ENCODE measurements around the gene ACOT7.
A peak's percentile ranks its signal among the peaks of the same experiment; 100 is the strongest.
"Not testable (repeated sequence)": the region's sequence is repeated elsewhere in the genome, so short reads cannot be mapped to it uniquely, and the experiment has no call there.

Gene ACOT7

DNA sequence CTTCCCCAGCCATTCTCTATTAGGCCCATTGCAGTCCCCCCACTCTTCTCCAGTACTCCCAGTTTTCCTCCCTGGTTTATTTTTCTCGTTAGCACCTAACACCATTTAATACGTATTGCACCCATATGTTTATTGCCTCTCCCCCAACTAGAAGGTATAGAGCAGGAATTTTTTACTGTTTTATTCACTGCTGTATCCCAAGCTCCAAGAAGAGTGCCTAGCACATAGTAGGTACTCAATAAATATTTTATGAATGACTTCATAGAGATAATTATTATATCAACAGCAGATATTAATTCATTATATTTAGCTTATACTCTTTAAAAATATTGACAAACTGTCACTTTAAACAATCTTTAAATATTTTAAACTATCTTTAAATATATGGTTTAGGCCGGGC lies 5.7 kb upstream of the ACOT7 start:
- no peak for DNase-seq (ENCODE audit: low spot score)

GRCh38 chr1:6397844-6398441 lies 4.4 kb upstream of the ACOT7 start:
- no peak for DNase-seq (ENCODE audit: low spot score)

DNA sequence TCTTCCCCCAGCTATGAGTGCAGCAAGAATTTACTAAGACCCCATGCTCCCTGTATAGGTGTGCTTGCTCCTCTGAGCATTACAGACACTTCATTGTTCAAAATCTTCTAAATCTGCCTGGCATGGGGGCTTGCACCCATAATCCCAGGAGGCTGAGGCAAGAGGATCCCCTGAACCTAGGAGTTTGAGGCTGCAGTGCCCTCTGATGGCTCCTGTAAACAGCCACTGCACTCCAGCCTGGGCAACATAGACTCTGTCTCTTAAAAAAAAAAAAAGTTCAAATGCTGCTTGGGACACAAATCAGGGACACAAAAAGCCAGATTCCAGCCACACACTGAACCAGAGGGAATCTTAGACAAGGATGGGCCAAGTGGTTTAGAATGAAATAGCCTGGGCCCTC lies 3.4 kb upstream of the ACOT7 start:
- DNase-seq (ENCODE audit: low spot score) = no peak

- DNase-seq (ENCODE audit: low spot score) = not testable (repeated sequence)
Observed at GRCh38 chr1:6395781-6396244, 2.2 kb upstream of the ACOT7 start.

GRCh38 chr1:6395130-6395529 lies 1.6 kb upstream of the ACOT7 start:
- DNase-seq (ENCODE audit: low spot score) = not testable (repeated sequence)

GRCh38 chr1:6392809-6393399 lies 663 bp downstream of the ACOT7 start:
- peak; percentile 59 for DNase-seq (ENCODE audit: low spot score)

GRCh38 chr1:6391951-6392808 lies 1.4 kb downstream of the ACOT7 start:
- no peak for DNase-seq (ENCODE audit: low spot score)

DNA sequence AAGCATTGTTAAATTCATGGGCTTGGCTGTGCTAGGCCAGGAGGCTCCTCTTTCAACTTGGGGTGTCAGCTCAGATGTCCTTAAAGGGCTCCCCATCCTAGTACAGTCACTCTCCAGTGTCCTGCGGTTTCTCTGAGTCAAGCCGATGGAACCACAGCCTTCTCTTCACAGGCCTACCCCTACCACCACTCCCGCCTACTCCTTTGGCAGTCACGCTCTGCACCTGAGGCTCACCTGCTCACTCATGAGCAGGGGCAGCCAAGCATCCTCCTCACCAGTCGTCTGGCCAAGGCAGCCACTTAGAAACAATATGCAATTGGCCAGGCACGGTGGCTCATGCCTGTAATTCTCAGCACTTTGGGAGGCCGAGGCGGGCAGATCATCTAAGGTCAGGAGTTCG lies 3.6 kb downstream of the ACOT7 start:
- no peak for DNase-seq (ENCODE audit: low spot score)

DNA sequence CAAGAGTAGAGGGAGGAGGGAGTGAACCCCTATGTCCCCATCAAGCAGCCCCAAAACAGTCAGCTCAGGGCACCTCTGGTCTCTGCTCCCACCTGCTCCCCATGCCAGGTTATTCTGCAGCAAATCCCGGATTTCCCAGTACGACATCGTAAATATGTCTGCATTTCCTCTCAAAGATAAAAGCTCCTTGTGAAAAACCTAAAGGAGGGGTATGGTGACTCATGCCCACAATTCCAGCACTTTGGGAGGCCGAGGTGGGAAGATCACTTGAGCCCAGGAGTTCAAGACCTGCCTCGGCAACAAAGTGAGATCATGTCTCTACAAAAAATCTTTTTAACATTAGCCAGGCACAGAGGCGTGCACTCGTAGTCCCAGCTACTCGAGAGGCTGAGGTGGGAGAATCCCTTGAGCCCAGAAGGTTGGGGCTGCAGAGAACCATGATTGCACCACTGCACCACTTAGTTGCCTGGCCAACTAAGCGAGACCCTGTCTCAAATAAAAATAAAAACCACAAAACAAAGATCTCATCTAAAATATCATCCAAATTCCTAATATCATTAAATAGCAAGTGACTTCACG lies 7.1 kb downstream of the ACOT7 start:
- no peak for DNase-seq (ENCODE audit: low spot score)

GRCh38 chr1:6385488-6386191 lies 7.9 kb downstream of the ACOT7 start:
- DNase-seq (ENCODE audit: low spot score) = peak; percentile 77

DNA sequence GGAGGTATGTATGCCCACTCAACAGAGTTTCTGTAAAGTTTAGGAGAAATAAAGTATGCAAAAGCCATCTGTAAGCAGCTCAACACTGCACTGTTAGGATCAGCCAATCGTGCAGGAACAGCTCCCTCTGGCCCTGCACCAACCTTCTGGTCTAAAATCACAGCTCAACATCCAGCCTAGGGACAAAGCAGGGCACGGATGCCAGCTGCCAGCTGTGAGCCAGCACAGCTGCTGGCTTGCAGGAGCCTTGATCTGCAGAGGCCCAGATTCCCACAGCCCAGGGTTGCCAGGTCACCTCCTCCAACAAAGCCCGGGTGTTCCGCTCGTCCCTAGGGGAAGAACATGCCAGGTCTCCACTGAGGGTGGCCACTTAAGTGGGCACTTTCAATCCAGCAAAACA lies 8.6 kb downstream of the ACOT7 start:
- DNase-seq (ENCODE audit: low spot score) = peak; percentile 47

- no peak for DNase-seq (ENCODE audit: low spot score)
Observed at GRCh38 chr1:6384135-6384534, 9.4 kb downstream of the ACOT7 start.

DNA sequence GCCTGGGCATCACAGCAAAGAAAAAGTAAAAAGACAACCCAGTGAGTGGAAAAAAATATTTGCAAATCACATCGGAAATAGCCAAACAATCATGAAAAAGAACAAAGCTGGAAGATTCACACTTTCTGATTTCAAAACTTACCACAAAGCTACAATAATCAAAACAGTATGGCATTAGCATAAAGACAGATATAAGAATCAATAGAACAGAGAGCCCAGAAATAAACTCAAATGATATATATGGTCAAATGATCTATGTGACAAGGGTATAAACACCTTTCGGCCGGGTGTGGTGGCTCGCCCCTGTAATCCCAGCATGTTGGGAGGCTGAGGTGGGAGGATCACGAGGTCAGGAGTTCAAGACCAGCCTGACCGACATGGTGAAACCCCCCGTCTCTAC lies 13.5 kb downstream of the ACOT7 start:
- DNase-seq (ENCODE audit: low spot score) = no peak

- no peak for DNase-seq (ENCODE audit: low spot score)
Observed at GRCh38 chr1:6378096-6378746, 15.3 kb downstream of the ACOT7 start.

DNA sequence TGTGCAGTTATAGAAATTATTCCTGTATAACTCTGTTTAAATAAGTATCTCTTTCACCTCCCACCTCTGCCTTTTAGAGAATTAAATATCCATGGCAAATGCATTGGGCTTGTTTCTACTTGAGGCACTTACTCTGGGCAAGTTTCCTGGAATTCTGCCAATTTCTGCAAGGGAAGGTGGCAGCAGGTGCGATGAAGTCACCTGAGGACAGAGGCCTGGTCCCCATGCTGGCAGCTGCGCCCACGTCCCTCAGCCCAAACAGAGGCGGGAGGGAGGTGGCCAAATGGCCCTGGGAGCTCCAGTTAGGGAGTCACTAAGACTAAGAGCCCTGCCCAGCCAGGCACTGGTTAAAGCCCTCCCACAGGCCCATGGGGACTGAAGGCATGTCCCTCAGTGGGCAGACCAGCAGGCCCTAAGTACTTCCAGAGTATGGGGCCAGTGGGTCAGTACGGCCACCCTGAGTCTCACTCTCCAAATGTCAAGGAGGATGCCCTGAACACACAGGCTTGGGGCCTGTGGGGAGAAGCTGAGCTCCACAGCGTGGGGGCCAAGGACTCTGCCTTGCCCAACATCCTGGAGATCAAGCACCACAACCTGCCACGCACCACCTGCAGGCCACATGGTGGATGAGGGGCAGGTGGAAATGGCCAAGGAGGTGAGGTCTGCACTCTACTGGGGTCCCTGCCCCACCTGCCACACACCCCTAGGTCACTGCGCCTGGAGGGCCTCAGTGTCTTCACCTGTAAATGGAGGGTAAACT lies 19.4 kb downstream of the ACOT7 start:
- no peak for DNase-seq (ENCODE audit: low spot score)

DNA sequence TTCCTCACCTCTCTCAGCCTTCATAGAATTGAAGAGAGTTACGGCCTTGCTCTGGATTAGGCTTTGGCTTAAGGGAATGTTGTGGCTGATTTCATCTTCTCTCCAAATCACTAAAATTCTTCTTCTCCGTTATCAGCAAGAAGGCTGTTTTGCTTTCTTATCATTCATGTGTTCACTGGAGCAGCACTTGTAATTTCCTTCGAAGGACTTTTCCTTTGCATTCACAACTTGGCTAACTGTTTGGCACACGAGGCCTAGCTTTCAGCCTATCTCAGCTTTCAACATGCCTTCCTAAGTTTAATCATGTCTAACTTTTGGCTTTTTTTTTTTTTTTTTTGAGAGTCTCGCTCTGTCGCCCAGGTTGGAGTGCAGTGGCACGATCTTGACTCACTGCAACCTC lies 21.3 kb downstream of the ACOT7 start:
- not testable (repeated sequence) for DNase-seq (ENCODE audit: low spot score)

GRCh38 chr1:6370006-6370405 lies 23.6 kb downstream of the ACOT7 start:
- no peak for DNase-seq (ENCODE audit: low spot score)

DNA sequence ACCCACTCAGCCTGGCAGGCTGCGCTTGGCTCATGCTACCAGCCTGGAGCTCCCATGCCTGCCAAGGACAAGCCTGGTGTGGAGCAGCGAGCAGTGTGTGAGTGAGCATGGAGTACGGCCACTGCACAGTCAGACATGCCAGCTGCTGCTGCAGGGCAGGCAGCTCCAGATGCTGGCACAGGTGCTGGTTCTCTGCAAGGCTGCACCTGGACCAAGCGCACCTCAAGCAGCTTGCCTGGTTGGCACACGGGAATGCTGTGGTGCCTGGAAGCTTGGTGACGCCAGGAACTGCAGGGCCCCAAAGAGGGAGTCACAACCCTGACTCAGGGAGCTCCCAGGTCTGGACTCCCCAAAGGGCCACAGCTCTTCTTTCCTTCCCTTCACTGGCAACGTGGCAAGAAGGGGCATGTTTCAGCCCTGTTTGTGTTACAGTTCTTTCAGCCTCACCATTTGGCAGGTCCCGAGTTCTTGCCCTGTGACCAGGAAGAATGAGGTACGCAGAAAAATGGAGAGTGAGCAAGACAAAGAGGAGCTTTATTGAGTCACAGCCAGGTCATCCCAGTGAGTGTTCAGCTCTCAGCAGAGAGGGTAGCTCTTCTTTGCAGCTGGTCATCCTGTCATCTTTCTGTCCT lies 26.1 kb downstream of the ACOT7 start:
- no peak for DNase-seq (ENCODE audit: low spot score)

GRCh38 chr1:6365047-6365446 lies 28.5 kb downstream of the ACOT7 start:
- DNase-seq (ENCODE audit: low spot score) = no peak

All from AG08396 (cell line).